AG04450 (cell line): ENCODE results near the gene ZMAT2. TPM values are rescaled to one million over a fixed set of nuclear protein-coding genes. Genes with fewer than 3 reads are reported as not detected.
"Not testable (repeated sequence)": the region's sequence is repeated elsewhere in the genome, so short reads cannot be mapped to it uniquely, and the experiment has no call there.

ENCODE experiments used
- CTCF ChIA-PET: fragments of 300-600, 350-600 bp; formaldehyde crosslinking; extraction: SDS; loops from one replicate; lab custom pipeline; 2022; ENCODE audit warnings: antibody characterized with exemption, inconsistent platforms; lab: Charles Lee
- POLR2A ChIA-PET: fragments of 350-600 bp; formaldehyde crosslinking; extraction: SDS; loops from one replicate; lab custom pipeline; 2021; ENCODE audit warnings: antibody characterized with exemption, inconsistent platforms; lab: Yijun Ruan, JAX
- DNase-seq: peaks from one replicate; pipeline ENCODE4 v3.0.0-alpha.2; 2011; ENCODE audit warnings: low read depth, low spot score
- H3K27ac ChIP-seq: one replicate; pipeline ENCODE4 v1.5.1; 2012; ENCODE audit warnings: low read depth, low read length, control low read depth
- H3K27me3 ChIP-seq: one replicate; pipeline ENCODE4 v1.6.0; 2012; ENCODE audit warnings: low read length; ENCODE audit not compliant: control insufficient read depth, insufficient read depth
- H3K4me3 ChIP-seq: 2 replicates; pipeline ENCODE4 v1.5.1; 2011; ENCODE audit warnings: mild to moderate bottlenecking, low read depth, low read length, control low read depth
- H3K9me3 ChIP-seq: 2 replicates; pipeline ENCODE4 v1.5.1; 2012; ENCODE audit warnings: low read length; ENCODE audit not compliant: control insufficient read depth, insufficient read depth
- polyA plus RNA-seq: library from polyadenylated mRNA; depleted of rRNA; stranded (reverse); fragments of >200 nt; gene quantifications from 2 replicates; pipeline ENCODE4 v1.2.3, GENCODE V29; 2011
- TF ChIP-seq, protein P1 (sequence below): IDR thresholded peaks from 2 replicates; pipeline ENCODE4 v1.5.1; 2011; ENCODE audit warnings: low read depth, low read length, control low read depth, inconsistent platforms

ZMAT2 gene
- polyA plus RNA-seq, 1 experiment: 82.8 TPM

DNA sequence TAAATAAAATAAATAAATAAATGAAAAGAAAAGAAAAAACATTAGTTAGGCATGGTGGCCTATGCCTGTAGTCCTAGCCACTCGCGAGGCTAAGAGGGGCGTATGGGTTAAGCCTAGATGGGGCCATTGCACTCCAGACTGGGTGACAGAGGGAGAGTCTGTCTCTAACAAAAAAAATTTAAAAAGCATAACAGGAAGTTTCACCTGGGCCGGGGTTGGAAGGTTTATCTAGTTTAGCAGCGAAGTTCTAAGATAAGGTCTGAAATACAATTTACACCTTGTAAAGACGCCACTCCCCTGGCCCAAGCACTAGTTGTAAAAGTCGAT lies 18.0 kb downstream of the ZMAT2 start:
- CTCF ChIA-PET: interaction anchor here (0.6 to 2.7 kb wide), 10 partner anchors 17 to 846 kb away, joined by 3 to 24 read pairs (median 3); no protein-coding TSS in a partner anchor

GRCh38 chr5:140720738-140721137 lies 20.5 kb downstream of the ZMAT2 start:
- H3K4me3 ChIP-seq, POLR2A ChIA-PET, H3K27me3 ChIP-seq, H3K27ac ChIP-seq, H3K9me3 ChIP-seq, DNase-seq: not testable (repeated sequence)
- CTCF ChIA-PET: interaction anchor here (0.7 to 2.7 kb wide), 4 partner anchors 131 to 491 kb away, joined by 3 to 24 read pairs (median 3); no protein-coding TSS in a partner anchor

More for the DNA sequence above, 18.0 kb downstream of the ZMAT2 start:
- H3K9me3 ChIP-seq: no peaks in the 10 kb centered on the region; the same call in 1 of the 2 replicates
- no peak overlapping the region for H3K4me3 ChIP-seq
- H3K27ac ChIP-seq: peak overlapping the region; percentile 11
- TF ChIP-seq, protein P1, sequence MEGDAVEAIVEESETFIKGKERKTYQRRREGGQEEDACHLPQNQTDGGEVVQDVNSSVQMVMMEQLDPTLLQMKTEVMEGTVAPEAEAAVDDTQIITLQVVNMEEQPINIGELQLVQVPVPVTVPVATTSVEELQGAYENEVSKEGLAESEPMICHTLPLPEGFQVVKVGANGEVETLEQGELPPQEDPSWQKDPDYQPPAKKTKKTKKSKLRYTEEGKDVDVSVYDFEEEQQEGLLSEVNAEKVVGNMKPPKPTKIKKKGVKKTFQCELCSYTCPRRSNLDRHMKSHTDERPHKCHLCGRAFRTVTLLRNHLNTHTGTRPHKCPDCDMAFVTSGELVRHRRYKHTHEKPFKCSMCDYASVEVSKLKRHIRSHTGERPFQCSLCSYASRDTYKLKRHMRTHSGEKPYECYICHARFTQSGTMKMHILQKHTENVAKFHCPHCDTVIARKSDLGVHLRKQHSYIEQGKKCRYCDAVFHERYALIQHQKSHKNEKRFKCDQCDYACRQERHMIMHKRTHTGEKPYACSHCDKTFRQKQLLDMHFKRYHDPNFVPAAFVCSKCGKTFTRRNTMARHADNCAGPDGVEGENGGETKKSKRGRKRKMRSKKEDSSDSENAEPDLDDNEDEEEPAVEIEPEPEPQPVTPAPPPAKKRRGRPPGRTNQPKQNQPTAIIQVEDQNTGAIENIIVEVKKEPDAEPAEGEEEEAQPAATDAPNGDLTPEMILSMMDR: no peak
- POLR2A ChIA-PET: interaction anchor here (0.6 to 1.0 kb wide), 5 partner anchors 8 to 161 kb away, joined by 3 to 15 read pairs (median 3); partner anchors contain the start of genes IK, NDUFA2, SRA1 and ZMAT2
- DNase-seq: no peak
- no peaks in the 10 kb centered on the region for H3K27me3 ChIP-seq

- H3K27me3 ChIP-seq, H3K4me3 ChIP-seq, H3K27ac ChIP-seq, DNase-seq, POLR2A ChIA-PET, H3K9me3 ChIP-seq: not testable (repeated sequence)
- CTCF ChIA-PET: interaction anchor here (0.6 to 1.3 kb wide), 3 partner anchors 10 to 477 kb away, joined by 3 to 7 read pairs (median 4); no protein-coding TSS in a partner anchor
These were observed 21.1 kb downstream of the ZMAT2 start for GRCh38 chr5:140721395-140721794.

DNA sequence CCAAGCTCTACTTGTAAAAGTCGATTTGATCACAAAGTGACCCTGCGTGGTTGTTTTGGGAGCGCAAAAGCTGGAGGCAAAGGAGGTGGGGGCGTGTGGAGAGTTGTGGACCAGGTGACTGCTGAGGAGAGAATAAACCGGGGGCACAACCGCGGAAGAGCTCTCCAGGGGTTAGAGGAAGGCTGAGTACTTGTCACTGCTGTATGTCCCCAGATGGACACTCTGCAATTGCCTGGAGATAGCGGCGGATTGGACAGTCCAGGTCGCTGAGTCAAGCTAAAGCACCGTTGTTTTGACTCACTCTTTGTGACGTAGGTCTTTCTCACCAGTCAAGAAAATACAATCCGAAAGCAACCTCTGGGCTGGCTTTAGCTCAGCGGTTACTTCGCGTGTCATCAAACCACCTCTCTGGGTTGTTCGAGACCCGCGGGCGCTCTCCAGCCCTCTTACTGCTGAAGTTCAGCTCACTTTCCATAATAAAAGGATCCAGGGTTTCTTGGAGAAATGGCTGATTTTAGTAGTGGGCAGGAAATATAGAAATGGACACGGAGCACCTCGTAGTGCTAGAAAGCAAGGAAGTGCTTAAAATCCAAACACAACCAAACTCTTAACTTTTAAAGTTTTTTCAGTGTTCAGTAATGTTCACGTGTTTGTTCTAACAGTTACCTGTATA lies 25.7 kb downstream of the ZMAT2 start:
- ChIA-PET CTCF (interaction anchor here (0.9 kb wide), 1 partner anchor 353 kb away, joined by 3 read pairs; no protein-coding TSS in a partner anchor), POLR2A (interaction anchor here (0.6 to 1.1 kb wide), 2 partner anchors 15 to 185 kb away, joined by 3 to 5 read pairs; no protein-coding TSS in a partner anchor)
- Histone ChIP-seq H3K27me3 (no peaks in the 10 kb centered on the region), H3K27ac (peak overlapping the region; percentile 39), H3K9me3 (no peaks in the 10 kb centered on the region), H3K4me3 (peak overlapping the region; percentile 65)
- TF ChIP-seq, protein P1: no peak
- DNase-seq: peak; percentile 82

DNA sequence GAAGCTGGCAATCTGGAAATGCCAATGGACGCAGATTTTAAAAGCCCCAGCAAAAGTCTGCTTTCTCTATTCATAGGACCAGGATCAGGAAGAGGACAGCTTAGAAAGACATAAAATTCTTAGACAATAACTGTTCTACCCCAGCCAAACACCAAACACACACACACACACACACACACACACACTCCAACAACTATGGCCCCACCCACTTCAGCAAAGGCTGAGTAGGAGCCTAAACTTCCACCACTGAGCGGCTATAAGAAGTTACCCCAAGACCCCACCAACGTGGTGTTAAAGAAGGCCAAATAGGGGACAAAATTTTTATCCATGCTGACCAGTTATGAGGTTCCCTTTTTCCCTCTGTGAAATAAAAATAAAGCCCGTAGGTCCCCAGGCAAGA lies 32.9 kb downstream of the ZMAT2 start:
- H3K27ac ChIP-seq: no peak overlapping the region
- H3K4me3 ChIP-seq: no peak overlapping the region
- TF ChIP-seq, protein P1: no peak
- ChIA-PET CTCF (interaction anchor here (0.6 to 1.1 kb wide), 2 partner anchors 360 to 596 kb away, joined by 4 to 6 read pairs; no protein-coding TSS in a partner anchor), POLR2A (no interaction called here)
- DNase-seq: no peak
- H3K27me3 ChIP-seq: no peaks in the 10 kb centered on the region
- no peaks in the 10 kb centered on the region for H3K9me3 ChIP-seq

- Histone ChIP-seq H3K27ac (no peak overlapping the region), H3K4me3 (no peak overlapping the region), H3K9me3 (no peaks in the 10 kb centered on the region), H3K27me3 (no peaks in the 10 kb centered on the region)
- no peak for DNase-seq
- ChIA-PET POLR2A (no interaction called here), CTCF (interaction anchor here (1.1 kb wide), 1 partner anchor 361 kb away, joined by 6 read pairs; no protein-coding TSS in a partner anchor)
- TF ChIP-seq, protein P1: peak; percentile 29
These were observed 34.1 kb downstream of the ZMAT2 start for GRCh38 chr5:140734354-140734753.
